Stomach (tissue), 4 donors: ENCODE measurements around the gene VAPB.

Source experiments
- CTCF ChIP-seq, 7 experiments: fragments of 450-650 bp in 4 of 7; fragments of 200-600 bp in 3 of 7; sonication (generic) in 3 of 7; IDR thresholded peaks; one replicate each; pipeline ENCODE4 v1.5.1; 2016 to 2019; ENCODE audit warnings: antibody characterized with exemption in 7 of 7, control low read depth in 2 of 7, mild to moderate bottlenecking in 1 of 7
- POLR2A ChIP-seq, 4 donors: fragments of 450-650 bp; IDR thresholded peaks; one replicate each; pipeline ENCODE4 v1.6.1; 2016; ENCODE audit warnings: antibody characterized with exemption in 4 of 4, control low read depth in 2 of 4, mild to moderate bottlenecking in 1 of 4, moderate library complexity in 1 of 4
- POLR2AphosphoS5 ChIP-seq, 3 donors: sonication (generic); formaldehyde crosslinking; IDR thresholded peaks; one replicate each; pipeline ENCODE4 v1.6.1; 2016; ENCODE audit warnings: antibody characterized with exemption in 3 of 3

- TF ChIP-seq POLR2A (IDR thresholded peaks at IDR 0.05), result no peak
- no peak for TF ChIP-seq CTCF (IDR thresholded peaks at IDR 0.05)
- TF ChIP-seq POLR2AphosphoS5 (IDR thresholded peaks at IDR 0.05), result no peak
These were observed 75.8 kb downstream of the VAPB start for GRCh38 chr20:58464838-58465237.
